Lower leg skin (tissue), 4 donors: ENCODE measurements around the gene MAL. TPM values are rescaled to one million over a fixed set of nuclear protein-coding genes. Genes with fewer than 3 reads are reported as not detected.

Source experiments
- DNase-seq, 2 donors: peaks; one replicate each; pipeline ENCODE4 v3.0.0-alpha.2; 2019; ENCODE audit warnings: low spot score in 2 of 2
- H3K4me3 ChIP-seq: fragments of 200-600 bp; sonication (generic); 2 replicates; pipeline ENCODE4 v1.5.1; 2017; ENCODE audit warnings: mild to moderate bottlenecking, low read depth; ENCODE audit not compliant: poor library complexity, severe bottlenecking
- CTCF ChIP-seq, 3 donors: fragments of 450-650 bp; IDR thresholded peaks; one replicate each; pipeline ENCODE4 v1.5.1; 2016; ENCODE audit warnings: antibody characterized with exemption in 3 of 3, mild to moderate bottlenecking in 3 of 3, moderate library complexity in 2 of 3
- POLR2A ChIP-seq, 2 donors: fragments of 450-650 bp; IDR thresholded peaks; one replicate each; pipeline ENCODE4 v1.6.1; 2016 to 2017; ENCODE audit warnings: antibody characterized with exemption in 2 of 2, mild to moderate bottlenecking in 1 of 2, moderate library complexity in 1 of 2
- WGBS, 2 donors: methylation state at CpG; one replicate each; pipeline ENCODE4 v1.1.5; 2018; 5-methylcytosine and 5-hydroxymethylcytosine counted together
- intact Hi-C: fragments of 100-400 bp; cut with DNase I; formaldehyde crosslinking; loops from one replicate; pipeline ENCODE4 v1.15.0; 2023; ENCODE audit warnings: low total_unique reads
- total RNA-seq, 4 donors: library from RNA; depleted of rRNA; stranded (reverse); fragments of >200 nt; gene quantifications; one replicate each; pipeline ENCODE4 v1.1.0, GENCODE V29; 2016

MAL gene
- total RNA-seq, 4 donors from 2014 or later = 5.7 to 24.8 (median 9.4) TPM

GRCh38 chr2:95041824-95042442 lies 16.4 kb downstream of the MAL start:
- TF ChIP-seq POLR2A (IDR thresholded peaks at IDR 0.05) = no peak
- TF ChIP-seq CTCF (IDR thresholded peaks at IDR 0.05) = no peak
- DNase-seq = no peak
- no peak overlapping the region for H3K4me3 ChIP-seq

GRCh38 chr2:95042472-95043271 lies 17.2 kb downstream of the MAL start:
- H3K4me3 ChIP-seq = no peak overlapping the region
- TF ChIP-seq POLR2A (IDR thresholded peaks at IDR 0.05) (no peak), CTCF (IDR thresholded peaks at IDR 0.05) (no peak)
- WGBS, 2 donors = 54 to 56% methylated on average over 7 of the region's 7 CpGs
- no peak for DNase-seq
- intact Hi-C loops = loop anchor here (5.0 kb wide), 1 partner anchor 1145 kb away; no protein-coding TSS in a partner anchor

More at GRCh38 chr2:95041824-95042442, 16.4 kb downstream of the MAL start:
- intact Hi-C loops = loop anchor here (5.0 kb wide), 1 partner anchor 1145 kb away; no protein-coding TSS in a partner anchor
- 78 to 83% methylated on average over 11 of the region's 11 CpGs for WGBS, 2 donors

GRCh38 chr2:95043300-95044093 lies 18.0 kb downstream of the MAL start:
- WGBS, 2 donors = 31 to 35% methylated on average over 13 to 17 of the region's 17 CpGs
- no peak for TF ChIP-seq POLR2A (IDR thresholded peaks at IDR 0.05)
- TF ChIP-seq CTCF (IDR thresholded peaks at IDR 0.05) = no peak
- H3K4me3 ChIP-seq = no peak overlapping the region
- intact Hi-C loops = loop anchor here (5.0 kb wide), 1 partner anchor 1144 kb away; no protein-coding TSS in a partner anchor
- peak in 1 of 2 donors; percentile 51 for DNase-seq

- no peak for TF ChIP-seq CTCF (IDR thresholded peaks at IDR 0.05)
- TF ChIP-seq POLR2A (IDR thresholded peaks at IDR 0.05) = no peak
- no peak for DNase-seq
- H3K4me3 ChIP-seq = no peak overlapping the region
- WGBS, 2 donors = 64 to 89% methylated on average over 5 of the region's 5 CpGs
- intact Hi-C loops = loop anchor here (5.0 kb wide), 1 partner anchor 1143 kb away; no protein-coding TSS in a partner anchor
These were observed 19.1 kb downstream of the MAL start for GRCh38 chr2:95044601-95045000.

GRCh38 chr2:95046371-95047112 lies 21.0 kb downstream of the MAL start:
- DNase-seq = no peak
- intact Hi-C loops = no loop called here
- TF ChIP-seq POLR2A (IDR thresholded peaks at IDR 0.05) (no peak), CTCF (IDR thresholded peaks at IDR 0.05) (no peak)
- WGBS, 2 donors = 86 to 89% methylated on average over 13 of the region's 13 CpGs
- H3K4me3 ChIP-seq = no peak overlapping the region
